Measurements from ENCODE around the gene ACOT9. TPM values are rescaled to one million over a fixed set of nuclear protein-coding genes. Genes with fewer than 3 reads are reported as not detected.

ACOT9 gene
- total RNA-seq, 6 donors from 2014 or later: 40.3 to 54.5 (median 45.1) TPM

GRCh38 chrX:23732704-23733103, 10.4 kb downstream of the ACOT9 start:
- no peak for ATAC-seq (ENCODE audit: low FRiP score in 2 of 2)
- no peak overlapping the region for H3K4me3 ChIP-seq
- H3K9me3 ChIP-seq: no peaks in the 10 kb centered on the region
- no peaks in the 10 kb centered on the region for H3K4me1 ChIP-seq
- no peak for TF ChIP-seq POLR2A (IDR thresholded peaks at IDR 0.05)
- TF ChIP-seq EP300 (IDR thresholded peaks at IDR 0.05): peak in 2 of 4 donors; percentile 55 to 82
- TF ChIP-seq POLR2AphosphoS5 (IDR thresholded peaks at IDR 0.05): no peak
- no peak for TF ChIP-seq CTCF (IDR thresholded peaks at IDR 0.05)
- DNase-seq: no peak
- H3K27me3 ChIP-seq: no peaks in the 10 kb centered on the region
- WGBS, 2 donors: 43 to 75% methylated on average over 5 of the region's 5 CpGs
- H3K27ac ChIP-seq: no peak overlapping the region
- H3K36me3 ChIP-seq: peaks cover 0 to 43% (median 5%) of the 10 kb centered on the region in 4 donors

- Histone ChIP-seq H3K4me3 (no peak overlapping the region), H3K27me3 (no peaks in the 10 kb centered on the region), H3K4me1 (no peaks in the 10 kb centered on the region), H3K9me3 (no peaks in the 10 kb centered on the region), H3K36me3 (peaks cover 0 to 43% (median 5%) of the 10 kb centered on the region in 4 donors), H3K27ac (no peak overlapping the region)
- WGBS, 2 donors: 64 to 70% methylated on average over 1 of the region's 1 CpG
- TF ChIP-seq CTCF (IDR thresholded peaks at IDR 0.05): no peak
- no peak for TF ChIP-seq EP300 (IDR thresholded peaks at IDR 0.05)
- no peak for TF ChIP-seq POLR2A (IDR thresholded peaks at IDR 0.05)
- no peak for TF ChIP-seq POLR2AphosphoS5 (IDR thresholded peaks at IDR 0.05)
- DNase-seq (no peak), ATAC-seq (ENCODE audit: low FRiP score in 2 of 2) (no peak)
Measured at GRCh38 chrX:23731951-23732350, 11.1 kb downstream of the ACOT9 start.

- Histone ChIP-seq H3K9me3 (no peaks in the 10 kb centered on the region), H3K4me3 (no peak overlapping the region), H3K27me3 (no peaks in the 10 kb centered on the region), H3K27ac (no peak overlapping the region), H3K4me1 (no peaks in the 10 kb centered on the region), H3K36me3 (peaks cover 0 to 50% (median 7%) of the 10 kb centered on the region in 4 donors)
- TF ChIP-seq POLR2AphosphoS5 (IDR thresholded peaks at IDR 0.05) (no peak), CTCF (IDR thresholded peaks at IDR 0.05) (no peak), EP300 (IDR thresholded peaks at IDR 0.05) (no peak), POLR2A (IDR thresholded peaks at IDR 0.05) (no peak)
- DNase-seq: no peak
- ATAC-seq (ENCODE audit: low FRiP score in 2 of 2): no peak
- 68 to 100% methylated on average over 1 of the region's 1 CpG for WGBS, 2 donors
Measured at GRCh38 chrX:23729214-23729613, 13.9 kb downstream of the ACOT9 start.

GRCh38 chrX:23727206-23727605, 15.9 kb downstream of the ACOT9 start:
- ATAC-seq (ENCODE audit: low FRiP score in 2 of 2) (no peak), DNase-seq (no peak)
- no peaks in the 10 kb centered on the region for H3K9me3 ChIP-seq
- no peak overlapping the region for H3K27ac ChIP-seq
- H3K4me3 ChIP-seq: no peak overlapping the region
- TF ChIP-seq POLR2A (IDR thresholded peaks at IDR 0.05) (no peak), POLR2AphosphoS5 (IDR thresholded peaks at IDR 0.05) (no peak), EP300 (IDR thresholded peaks at IDR 0.05) (no peak)
- peaks cover 0 to 63% (median 13%) of the 10 kb centered on the region in 4 donors for H3K36me3 ChIP-seq
- H3K4me1 ChIP-seq: no peaks in the 10 kb centered on the region
- no peaks in the 10 kb centered on the region for H3K27me3 ChIP-seq
- WGBS, 2 donors: 50 to 81% methylated on average over 1 to 3 of the region's 3 CpGs

- DNase-seq: no peak
- H3K9me3 ChIP-seq: no peaks in the 10 kb centered on the region
- ATAC-seq (ENCODE audit: low FRiP score in 2 of 2): no peak
- no peak for TF ChIP-seq POLR2A (IDR thresholded peaks at IDR 0.05)
- TF ChIP-seq EP300 (IDR thresholded peaks at IDR 0.05): no peak
- no peak for TF ChIP-seq CTCF (IDR thresholded peaks at IDR 0.05)
- TF ChIP-seq POLR2AphosphoS5 (IDR thresholded peaks at IDR 0.05): no peak
- WGBS, 2 donors: 59 to 64% methylated on average over 6 of the region's 6 CpGs
- H3K4me1 ChIP-seq: no peaks in the 10 kb centered on the region
- no peak overlapping the region for H3K4me3 ChIP-seq
- no peaks in the 10 kb centered on the region for H3K27me3 ChIP-seq
- H3K36me3 ChIP-seq: peaks cover 0 to 63% (median 11%) of the 10 kb centered on the region in 4 donors
- no peak overlapping the region for H3K27ac ChIP-seq
Measured at GRCh38 chrX:23726191-23726590, 16.9 kb downstream of the ACOT9 start.
